OCI-LY7 (cell line): ENCODE data around the gene NCBP1. TPM values are rescaled to one million over a fixed set of nuclear protein-coding genes. Genes with fewer than 3 reads are reported as not detected.

Experiments
- BruUV-seq: library from RNA; stranded (reverse); fragments of 400-500 nt; replicated peaks from 2 replicates; lab custom pipeline; 2021; lab: Mats Ljungman, UMichigan
- CTCF ChIA-PET: fragments of 300-600 bp; sonication (Branson Sonifier 250); formaldehyde crosslinking; loops from one replicate; lab custom pipeline; 2022; ENCODE audit warnings: antibody characterized with exemption; ENCODE audit not compliant: unreplicated experiment; lab: Charles Lee
- POLR2A ChIA-PET: fragments of 300-600 bp; sonication (Branson Sonifier 250); formaldehyde crosslinking; loops from one replicate; lab custom pipeline; 2022; ENCODE audit warnings: antibody characterized with exemption; lab: Charles Lee
- DNase-seq: peaks from one replicate; pipeline ENCODE4 v3.0.0-alpha.2; 2015; ENCODE audit warnings: low spot score
- H2AFZ ChIP-seq: fragments of 200-600 bp; sonication (generic), shearing (Covaris generic); 2 replicates; pipeline ENCODE4 v1.6.1; 2014; ENCODE audit warnings: mild to moderate bottlenecking, antibody characterized with exemption, low read length, moderate library complexity
- H3K27ac ChIP-seq: fragments of 200-600 bp; sonication (generic); 2 replicates; pipeline ENCODE4 v1.5.1; 2014; ENCODE audit warnings: mixed run types, low read depth, mild to moderate bottlenecking, moderate library complexity, low read length, inconsistent platforms; ENCODE audit not compliant: poor library complexity, severe bottlenecking
- H3K36me3 ChIP-seq: fragments of 200-600 bp; sonication (generic); 2 replicates; pipeline ENCODE4 v1.6.1; 2014; ENCODE audit warnings: mild to moderate bottlenecking, antibody characterized with exemption, low read length, moderate library complexity, mixed read lengths; ENCODE audit not compliant: insufficient read depth
- H3K4me1 ChIP-seq: fragments of 200-600 bp; sonication (generic); 2 replicates; pipeline ENCODE4 v1.5.1; 2014; ENCODE audit warnings: mild to moderate bottlenecking, low read length; ENCODE audit not compliant: insufficient read depth, poor library complexity, severe bottlenecking
- H3K4me2 ChIP-seq: fragments of 200-600 bp; sonication (generic); 2 replicates; pipeline ENCODE4 v1.6.1; 2014; ENCODE audit warnings: mild to moderate bottlenecking, low read length
- H3K4me3 ChIP-seq: fragments of 200-600 bp; sonication (generic); 2 replicates; pipeline ENCODE4 v1.5.1; 2014; ENCODE audit warnings: mild to moderate bottlenecking, low read depth, low read length; ENCODE audit not compliant: poor library complexity, severe bottlenecking
- H3K79me2 ChIP-seq: fragments of 200-600 bp; sonication (generic); 2 replicates; pipeline ENCODE4 v1.6.1; 2016; ENCODE audit warnings: low read depth, mild to moderate bottlenecking, low read length, moderate library complexity, mixed read lengths; ENCODE audit not compliant: insufficient read depth
- H3K9me2 ChIP-seq: fragments of 200-600 bp; sonication (generic); 2 replicates; pipeline ENCODE4 v1.6.1; 2016; ENCODE audit warnings: mild to moderate bottlenecking, low read length, mixed read lengths; ENCODE audit not compliant: insufficient read depth
- H3K9me3 ChIP-seq: fragments of 200-600 bp; sonication (generic); 2 replicates; pipeline ENCODE4 v1.6.1; 2014; ENCODE audit warnings: mild to moderate bottlenecking, mixed run types, low read length, mixed read lengths
- H4K20me1 ChIP-seq: fragments of 200-600 bp; sonication (generic); 2 replicates; pipeline ENCODE4 v1.6.1; 2014; ENCODE audit warnings: mild to moderate bottlenecking, antibody characterized with exemption, low read length, moderate library complexity, mixed read lengths; ENCODE audit not compliant: insufficient read depth
- CTCF ChIP-seq: fragments of 200-600 bp; sonication (generic); conservative IDR thresholded peaks from 2 replicates; pipeline ENCODE4 v1.5.1; 2014; ENCODE audit warnings: mild to moderate bottlenecking, antibody characterized with exemption, low read length, moderate library complexity, mixed read lengths
- EZH2phosphoT487 ChIP-seq: fragments of 200-600 bp; sonication (generic); IDR thresholded peaks from 2 replicates; pipeline ENCODE4 v1.6.1; 2018; ENCODE audit warnings: low read depth, borderline replicate concordance, mild to moderate bottlenecking, mixed run types, antibody characterized with exemption, low read length, moderate library complexity, mixed read lengths
- intact Hi-C: fragments of 100-400 bp; cut with micrococcal nuclease; formaldehyde crosslinking; loops from one replicate; pipeline ENCODE4 v1.10.0; 2022; ENCODE audit not compliant: unreplicated experiment
- total RNA-seq, 2 experiments: library from RNA; depleted of rRNA in 1 of 2; stranded (reverse); fragments of >200 nt in 1 of 2; shearing (Covaris generic) in 1 of 2; gene quantifications; 2 replicates each; pipeline ENCODE4 v1.2.3, GENCODE V29; 2014 to 2022

Gene NCBP1
- total RNA-seq, 2 experiments from 2014 or later, result 37.8 to 54.7 TPM

DNA sequence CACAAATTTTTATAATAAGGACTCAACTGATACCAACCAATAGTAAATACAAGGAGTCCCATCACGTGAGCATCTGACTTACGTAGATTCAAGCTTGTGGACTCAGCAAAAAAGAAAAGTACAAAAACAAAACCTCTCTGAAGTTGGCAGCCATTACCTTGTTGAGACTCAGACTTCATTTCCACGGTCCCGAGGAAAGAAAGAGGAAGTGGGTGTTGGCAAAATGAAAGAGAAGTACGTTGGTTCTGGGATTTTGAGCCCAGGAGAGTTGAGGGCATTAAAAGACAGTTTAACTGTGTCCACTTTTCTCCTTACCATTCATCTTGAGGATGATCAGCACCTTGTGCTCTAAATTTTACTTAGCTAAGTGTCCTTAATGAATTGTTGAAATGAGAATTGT lies 26.7 kb downstream of the NCBP1 start:
- Histone ChIP-seq H3K4me1 (no peaks in the 10 kb centered on the region), H3K4me2 (no peak overlapping the region), H3K9me3 (no peaks in the 10 kb centered on the region), H4K20me1 (no peaks in the 10 kb centered on the region), H3K79me2 (no peaks in the 10 kb centered on the region), H2AFZ (no peak overlapping the region), H3K9me2 (no peaks in the 10 kb centered on the region), H3K27ac (no peak overlapping the region), H3K36me3 (peaks cover 98% of the 10 kb centered on the region), H3K4me3 (no peak overlapping the region)
- POLR2A ChIA-PET, result interaction anchor here (0.9 to 2.5 kb wide), 4 partner anchors 13 to 19 kb away, joined by 4 to 9 read pairs (median 5); no protein-coding TSS in a partner anchor
- DNase-seq, result no peak
- no peak for TF ChIP-seq CTCF
- intact Hi-C loops, result loop anchor here (2.0 kb wide), 1 partner anchor 14 kb away; no protein-coding TSS in a partner anchor
- no TSS peak for BruUV-seq
- CTCF ChIA-PET, result interaction anchor here (1.1 kb wide), 1 partner anchor 14 kb away, joined by 3 read pairs; no protein-coding TSS in a partner anchor

- Histone ChIP-seq H3K79me2 (no peaks in the 10 kb centered on the region), H3K27ac (no peak overlapping the region), H3K9me2 (no peaks in the 10 kb centered on the region), H3K36me3 (peaks cover 98% of the 10 kb centered on the region), H3K4me1 (no peaks in the 10 kb centered on the region), H3K9me3 (no peaks in the 10 kb centered on the region), H4K20me1 (no peaks in the 10 kb centered on the region), H2AFZ (no peak overlapping the region), H3K4me3 (no peak overlapping the region), H3K4me2 (no peak overlapping the region)
- DNase-seq, result no peak
- BruUV-seq, result no TSS peak
- ChIA-PET POLR2A (interaction anchor here (0.9 to 2.5 kb wide), 4 partner anchors 13 to 19 kb away, joined by 4 to 9 read pairs (median 4); no protein-coding TSS in a partner anchor), CTCF (no interaction called here)
- TF ChIP-seq CTCF (no peak), EZH2phosphoT487 (no peak)
- intact Hi-C loops, result loop anchor here (2.0 kb wide), 1 partner anchor 14 kb away; no protein-coding TSS in a partner anchor
These were observed 27.2 kb downstream of the NCBP1 start for GRCh38 chr9:97660847-97661246.

- Histone ChIP-seq H3K36me3 (peaks cover 99% of the 10 kb centered on the region), H3K4me1 (no peaks in the 10 kb centered on the region), H4K20me1 (0 out of 2 replicates have a peak, but pooled peaks cover 4% of the 10 kb centered on the region), H3K4me3 (no peak overlapping the region), H2AFZ (no peak overlapping the region), H3K79me2 (no peaks in the 10 kb centered on the region), H3K27ac (no peak overlapping the region), H3K4me2 (no peak overlapping the region), H3K9me3 (no peaks in the 10 kb centered on the region), H3K9me2 (no peaks in the 10 kb centered on the region)
- no peak for TF ChIP-seq CTCF
- no peak for TF ChIP-seq EZH2phosphoT487
- intact Hi-C loops, result no loop called here
- CTCF ChIA-PET, result no interaction called here
- DNase-seq, result no peak
- no TSS peak for BruUV-seq
- POLR2A ChIA-PET, result interaction anchor here (1.1 kb wide), 1 partner anchor 10 kb away, joined by 3 read pairs; no protein-coding TSS in a partner anchor
These were observed 32.1 kb downstream of the NCBP1 start for GRCh38 chr9:97665742-97666141.
